Cardiac muscle cell (in vitro differentiated cells and primary cell): ENCODE results near the gene DDX50. TPM values are rescaled to one million over a fixed set of nuclear protein-coding genes. Genes with fewer than 3 reads are reported as not detected.
A peak's percentile ranks its signal among the peaks of the same experiment; 100 is the strongest.

Experiments used
- DNase-seq, 2 donors: peaks; one replicate each; pipeline versions ENCODE4 v3.0.0 to v3.0.0-alpha.2; 2010 to 2017; ENCODE audit warnings: low read depth in 1 of 2, low spot score in 1 of 2
- H3K27ac ChIP-seq: fragments of 200-600 bp; sonication (generic); 2 replicates; pipeline ENCODE4 v1.5.1; 2016
- H3K27me3 ChIP-seq: fragments of 200-600 bp; sonication (generic); 2 replicates; pipeline ENCODE4 v1.6.0; 2016; ENCODE audit warnings: control low read depth
- H3K36me3 ChIP-seq: fragments of 200-600 bp; sonication (generic); 2 replicates; pipeline ENCODE4 v1.5.1; 2016; ENCODE audit warnings: control low read depth
- H3K4me1 ChIP-seq: fragments of 200-600 bp; sonication (generic); 2 replicates; pipeline ENCODE4 v1.8.1; 2017; ENCODE audit warnings: low read depth, mild to moderate bottlenecking, mixed run types
- H3K4me3 ChIP-seq: fragments of 200-600 bp; sonication (generic); 2 replicates; pipeline ENCODE4 v1.5.1; 2016; ENCODE audit warnings: mild to moderate bottlenecking
- H3K9me3 ChIP-seq: fragments of 200-600 bp; sonication (generic); 2 replicates; pipeline ENCODE4 v1.5.1; 2017; ENCODE audit warnings: low read depth, mild to moderate bottlenecking, control low read depth
- polyA plus RNA-seq: library from polyadenylated mRNA; unstranded; fragments of >200 nt; fragmentation: Nextera tagmentation; extraction: Ambion mirVana; gene quantifications from 2 replicates; pipeline ENCODE4 v1.2.1, GENCODE V29; 2016
- total RNA-seq: library from RNA; depleted of rRNA; stranded (reverse); fragments of >200 nt; gene quantifications from 2 replicates; pipeline ENCODE4 v1.2.3, GENCODE V29; 2016
- TF ChIP-seq, protein P1 (sequence below): IDR thresholded peaks from 2 replicates; pipeline ENCODE4 v1.5.1; 2012; ENCODE audit warnings: low read depth, mild to moderate bottlenecking, low read length

Gene DDX50
- total and polyA plus RNA-seq, 2 experiments from 2014 or later, result 52.0 to 52.7 TPM

DNA sequence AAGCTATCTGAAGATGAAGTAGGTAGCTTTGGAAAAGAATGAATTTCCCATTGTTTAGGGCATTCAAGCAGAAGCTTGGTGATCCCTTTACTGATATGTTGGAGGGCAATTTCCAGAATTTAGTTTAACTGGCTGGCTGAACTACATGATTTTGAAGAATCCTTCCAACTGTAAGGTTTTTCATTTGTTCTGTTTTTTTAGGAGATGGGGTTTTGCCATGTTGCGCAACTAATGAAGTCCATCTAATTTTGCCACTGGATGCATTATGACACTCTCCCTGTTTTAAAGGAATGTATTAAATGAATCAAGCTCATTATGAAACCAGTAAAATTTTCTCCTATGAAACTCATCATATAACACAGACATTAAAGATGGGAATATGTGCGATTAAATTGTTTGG, 6.1 kb upstream of the DDX50 start:
- Histone ChIP-seq H3K4me3 (no peak overlapping the region), H3K27ac (no peak overlapping the region), H3K27me3 (no peaks in the 10 kb centered on the region), H3K9me3 (no peaks in the 10 kb centered on the region), H3K36me3 (no peaks in the 10 kb centered on the region), H3K4me1 (peaks cover 2% of the 10 kb centered on the region)
- no peak for DNase-seq
- TF ChIP-seq, protein P1, sequence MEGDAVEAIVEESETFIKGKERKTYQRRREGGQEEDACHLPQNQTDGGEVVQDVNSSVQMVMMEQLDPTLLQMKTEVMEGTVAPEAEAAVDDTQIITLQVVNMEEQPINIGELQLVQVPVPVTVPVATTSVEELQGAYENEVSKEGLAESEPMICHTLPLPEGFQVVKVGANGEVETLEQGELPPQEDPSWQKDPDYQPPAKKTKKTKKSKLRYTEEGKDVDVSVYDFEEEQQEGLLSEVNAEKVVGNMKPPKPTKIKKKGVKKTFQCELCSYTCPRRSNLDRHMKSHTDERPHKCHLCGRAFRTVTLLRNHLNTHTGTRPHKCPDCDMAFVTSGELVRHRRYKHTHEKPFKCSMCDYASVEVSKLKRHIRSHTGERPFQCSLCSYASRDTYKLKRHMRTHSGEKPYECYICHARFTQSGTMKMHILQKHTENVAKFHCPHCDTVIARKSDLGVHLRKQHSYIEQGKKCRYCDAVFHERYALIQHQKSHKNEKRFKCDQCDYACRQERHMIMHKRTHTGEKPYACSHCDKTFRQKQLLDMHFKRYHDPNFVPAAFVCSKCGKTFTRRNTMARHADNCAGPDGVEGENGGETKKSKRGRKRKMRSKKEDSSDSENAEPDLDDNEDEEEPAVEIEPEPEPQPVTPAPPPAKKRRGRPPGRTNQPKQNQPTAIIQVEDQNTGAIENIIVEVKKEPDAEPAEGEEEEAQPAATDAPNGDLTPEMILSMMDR, result no peak

DNA sequence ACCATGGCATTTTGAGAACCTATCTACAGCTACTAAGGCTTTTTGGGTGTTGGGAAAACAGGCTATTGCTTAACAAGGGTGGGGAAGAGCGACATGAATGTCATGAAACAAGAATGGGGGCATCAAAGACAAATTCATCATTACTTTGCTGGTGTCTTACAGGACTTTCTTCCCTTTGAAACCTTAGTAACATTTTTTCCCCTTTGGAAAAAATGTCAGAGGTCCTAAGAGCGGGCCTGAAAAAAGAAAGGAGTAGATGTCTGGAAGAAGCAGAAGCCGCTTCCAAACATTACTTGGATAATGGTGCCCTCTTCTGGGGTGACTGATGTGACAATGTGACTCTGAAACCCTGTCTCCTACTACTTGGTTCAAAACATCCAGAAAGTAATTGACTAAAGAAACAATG, 3.8 kb upstream of the DDX50 start:
- Histone ChIP-seq H3K4me3 (no peak overlapping the region), H3K27me3 (no peaks in the 10 kb centered on the region), H3K27ac (peak overlapping the region; percentile 54), H3K9me3 (no peaks in the 10 kb centered on the region), H3K4me1 (peaks cover 8% of the 10 kb centered on the region), H3K36me3 (no peaks in the 10 kb centered on the region)
- TF ChIP-seq, protein P1, result peak; percentile 38
- peak; percentile 76 to 85 for DNase-seq

DNA sequence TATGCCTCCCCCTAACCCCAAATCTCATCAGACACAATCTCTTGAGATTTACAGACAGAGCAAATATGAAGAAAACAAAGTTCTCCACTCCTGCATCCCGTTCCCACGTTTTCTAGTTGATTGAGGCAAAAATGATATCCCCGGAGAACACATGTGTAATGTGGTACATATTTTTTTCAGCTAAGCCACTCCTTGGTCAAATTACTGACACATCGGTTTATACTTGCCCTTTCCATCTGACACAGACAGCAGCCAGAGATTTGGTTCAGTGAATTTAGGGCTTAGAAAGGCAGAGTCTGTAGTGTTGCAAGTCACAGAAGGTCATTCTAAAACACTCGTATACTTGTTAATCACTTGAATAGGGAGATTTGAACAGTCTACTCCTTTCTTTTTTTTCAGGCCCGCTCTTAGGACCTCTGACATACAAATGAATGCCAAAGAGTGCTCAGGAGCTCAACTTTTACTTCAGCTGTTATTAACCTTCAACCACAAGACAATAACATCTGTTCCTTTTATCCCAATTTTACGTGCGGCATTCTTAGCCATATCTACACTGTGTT, 1.8 kb upstream of the DDX50 start:
- Histone ChIP-seq H3K27me3 (no peaks in the 10 kb centered on the region), H3K27ac (peak overlapping the region; percentile 98), H3K4me1 (peaks cover 12% of the 10 kb centered on the region), H3K4me3 (no peak overlapping the region), H3K36me3 (no peaks in the 10 kb centered on the region), H3K9me3 (no peaks in the 10 kb centered on the region)
- TF ChIP-seq, protein P1, result no peak
- DNase-seq, result no peak

GRCh38 chr10:68900427-68901104, 549 bp upstream of the DDX50 start:
- Histone ChIP-seq H3K9me3 (no peaks in the 10 kb centered on the region), H3K27me3 (no peaks in the 10 kb centered on the region), H3K36me3 (no peaks in the 10 kb centered on the region), H3K27ac (peak overlapping the region; percentile 98), H3K4me1 (peaks cover 12% of the 10 kb centered on the region), H3K4me3 (peak overlapping the region; percentile 67)
- TF ChIP-seq, protein P1, result no peak
- DNase-seq, result no peak

DNA sequence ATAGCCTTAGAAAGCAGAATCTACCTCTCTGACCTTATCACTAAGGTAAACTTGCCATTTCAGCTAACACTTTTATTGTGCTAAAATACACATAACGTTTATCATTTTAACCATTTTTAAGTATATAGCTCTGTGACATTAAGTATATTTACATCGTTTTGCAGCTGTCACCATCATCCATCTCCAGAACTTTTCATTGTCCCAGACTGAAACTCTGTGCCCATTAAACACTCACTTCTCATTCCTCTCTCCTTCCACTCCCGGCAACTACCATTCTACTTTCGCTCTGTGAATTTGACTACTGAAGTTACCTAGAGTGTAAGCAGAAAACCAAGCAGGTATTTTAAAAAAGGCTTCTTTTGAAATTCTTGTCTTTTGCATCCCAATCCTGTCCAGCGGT, 1.3 kb downstream of the DDX50 start:
- peaks cover 12% of the 10 kb centered on the region for H3K4me1 ChIP-seq
- no peak for DNase-seq
- H3K9me3 ChIP-seq, result no peaks in the 10 kb centered on the region
- H3K27me3 ChIP-seq, result no peaks in the 10 kb centered on the region
- H3K27ac ChIP-seq, result peak overlapping the region; percentile 44
- TF ChIP-seq, protein P1, result no peak
- H3K4me3 ChIP-seq, result peak overlapping the region; percentile 67
- peaks cover 5% of the 10 kb centered on the region for H3K36me3 ChIP-seq
